HL-60 (cell line): Measurements from ENCODE around the gene RIC8B.

Source experiments
- DNase-seq, 2 experiments: peaks; one replicate each; pipeline ENCODE4 v3.0.0-alpha.2; 2010 to 2020; ENCODE audit warnings: low read depth in 1 of 2, low spot score in 1 of 2
- H3K27ac ChIP-seq: fragments of 250-450 bp; sonication (Bioruptor Pico); replicated peaks from 2 replicates; pipeline ENCODE4 v1.5.1; 2020; ENCODE audit warnings: mild to moderate bottlenecking, moderate library complexity
- H3K27me3 ChIP-seq: fragments of 250-450 bp; sonication (Bioruptor Pico); 2 replicates; pipeline ENCODE4 v1.5.1; 2021; ENCODE audit warnings: mild to moderate bottlenecking, moderate library complexity; ENCODE audit not compliant: insufficient read depth, poor library complexity, severe bottlenecking
- H3K4me3 ChIP-seq: replicated peaks from 2 replicates; pipeline ENCODE4 v1.5.1; 2011; ENCODE audit warnings: mild to moderate bottlenecking, control low read depth, low read length; ENCODE audit not compliant: insufficient read depth
- GABPA ChIP-seq: IDR thresholded peaks from 2 replicates; pipeline ENCODE4 v1.6.1; 2012; ENCODE audit warnings: low read depth
- POLR2AphosphoS5 ChIP-seq: IDR thresholded peaks from 2 replicates; pipeline ENCODE4 v1.6.1; 2012; ENCODE audit warnings: low read depth
- SPI1 ChIP-seq: IDR thresholded peaks from 2 replicates; pipeline ENCODE4 v1.6.1; 2012; ENCODE audit warnings: low read depth, mild to moderate bottlenecking, borderline replicate concordance
- TF ChIP-seq, protein P1 (sequence below): IDR thresholded peaks from 2 replicates; pipeline ENCODE4 v1.6.1; 2012; ENCODE audit warnings: low read depth; ENCODE audit not compliant: insufficient replicate concordance
- TF ChIP-seq, protein P2 (sequence below): IDR thresholded peaks from one replicate; pipeline ENCODE4 v1.5.1; 2011; ENCODE audit warnings: low read length, control low read depth, inconsistent platforms; ENCODE audit not compliant: insufficient read depth

Gene RIC8B

DNA sequence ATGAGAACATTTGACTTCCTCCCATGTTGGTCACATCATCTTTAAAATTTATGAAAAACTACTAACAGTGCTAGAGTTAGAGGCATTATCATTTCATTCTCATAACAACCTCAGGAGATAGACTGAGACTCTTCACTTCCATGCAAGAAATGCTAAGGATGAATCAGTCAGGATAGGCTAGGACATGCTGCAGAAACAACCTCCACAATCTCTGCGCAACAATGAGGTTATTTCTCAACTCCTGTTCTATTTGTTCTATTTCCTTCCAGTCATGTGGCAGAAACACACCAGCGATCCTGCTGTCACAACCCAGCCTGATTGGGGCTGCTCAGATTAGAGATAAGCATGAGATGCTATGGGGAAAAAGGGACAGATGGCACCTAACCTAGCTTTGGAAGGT is 132.2 kb downstream of the RIC8B start:
- TF ChIP-seq GABPA (no peak), POLR2AphosphoS5 (no peak), SPI1 (no peak)
- TF ChIP-seq, protein P1, sequence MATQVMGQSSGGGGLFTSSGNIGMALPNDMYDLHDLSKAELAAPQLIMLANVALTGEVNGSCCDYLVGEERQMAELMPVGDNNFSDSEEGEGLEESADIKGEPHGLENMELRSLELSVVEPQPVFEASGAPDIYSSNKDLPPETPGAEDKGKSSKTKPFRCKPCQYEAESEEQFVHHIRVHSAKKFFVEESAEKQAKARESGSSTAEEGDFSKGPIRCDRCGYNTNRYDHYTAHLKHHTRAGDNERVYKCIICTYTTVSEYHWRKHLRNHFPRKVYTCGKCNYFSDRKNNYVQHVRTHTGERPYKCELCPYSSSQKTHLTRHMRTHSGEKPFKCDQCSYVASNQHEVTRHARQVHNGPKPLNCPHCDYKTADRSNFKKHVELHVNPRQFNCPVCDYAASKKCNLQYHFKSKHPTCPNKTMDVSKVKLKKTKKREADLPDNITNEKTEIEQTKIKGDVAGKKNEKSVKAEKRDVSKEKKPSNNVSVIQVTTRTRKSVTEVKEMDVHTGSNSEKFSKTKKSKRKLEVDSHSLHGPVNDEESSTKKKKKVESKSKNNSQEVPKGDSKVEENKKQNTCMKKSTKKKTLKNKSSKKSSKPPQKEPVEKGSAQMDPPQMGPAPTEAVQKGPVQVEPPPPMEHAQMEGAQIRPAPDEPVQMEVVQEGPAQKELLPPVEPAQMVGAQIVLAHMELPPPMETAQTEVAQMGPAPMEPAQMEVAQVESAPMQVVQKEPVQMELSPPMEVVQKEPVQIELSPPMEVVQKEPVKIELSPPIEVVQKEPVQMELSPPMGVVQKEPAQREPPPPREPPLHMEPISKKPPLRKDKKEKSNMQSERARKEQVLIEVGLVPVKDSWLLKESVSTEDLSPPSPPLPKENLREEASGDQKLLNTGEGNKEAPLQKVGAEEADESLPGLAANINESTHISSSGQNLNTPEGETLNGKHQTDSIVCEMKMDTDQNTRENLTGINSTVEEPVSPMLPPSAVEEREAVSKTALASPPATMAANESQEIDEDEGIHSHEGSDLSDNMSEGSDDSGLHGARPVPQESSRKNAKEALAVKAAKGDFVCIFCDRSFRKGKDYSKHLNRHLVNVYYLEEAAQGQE = no peak
- TF ChIP-seq, protein P2, sequence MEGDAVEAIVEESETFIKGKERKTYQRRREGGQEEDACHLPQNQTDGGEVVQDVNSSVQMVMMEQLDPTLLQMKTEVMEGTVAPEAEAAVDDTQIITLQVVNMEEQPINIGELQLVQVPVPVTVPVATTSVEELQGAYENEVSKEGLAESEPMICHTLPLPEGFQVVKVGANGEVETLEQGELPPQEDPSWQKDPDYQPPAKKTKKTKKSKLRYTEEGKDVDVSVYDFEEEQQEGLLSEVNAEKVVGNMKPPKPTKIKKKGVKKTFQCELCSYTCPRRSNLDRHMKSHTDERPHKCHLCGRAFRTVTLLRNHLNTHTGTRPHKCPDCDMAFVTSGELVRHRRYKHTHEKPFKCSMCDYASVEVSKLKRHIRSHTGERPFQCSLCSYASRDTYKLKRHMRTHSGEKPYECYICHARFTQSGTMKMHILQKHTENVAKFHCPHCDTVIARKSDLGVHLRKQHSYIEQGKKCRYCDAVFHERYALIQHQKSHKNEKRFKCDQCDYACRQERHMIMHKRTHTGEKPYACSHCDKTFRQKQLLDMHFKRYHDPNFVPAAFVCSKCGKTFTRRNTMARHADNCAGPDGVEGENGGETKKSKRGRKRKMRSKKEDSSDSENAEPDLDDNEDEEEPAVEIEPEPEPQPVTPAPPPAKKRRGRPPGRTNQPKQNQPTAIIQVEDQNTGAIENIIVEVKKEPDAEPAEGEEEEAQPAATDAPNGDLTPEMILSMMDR = no peak
- DNase-seq = no peak
- Histone ChIP-seq H3K27me3 (peaks cover 73% of the 10 kb centered on the region), H3K27ac (no peak overlapping the region), H3K4me3 (no peak overlapping the region)

DNA sequence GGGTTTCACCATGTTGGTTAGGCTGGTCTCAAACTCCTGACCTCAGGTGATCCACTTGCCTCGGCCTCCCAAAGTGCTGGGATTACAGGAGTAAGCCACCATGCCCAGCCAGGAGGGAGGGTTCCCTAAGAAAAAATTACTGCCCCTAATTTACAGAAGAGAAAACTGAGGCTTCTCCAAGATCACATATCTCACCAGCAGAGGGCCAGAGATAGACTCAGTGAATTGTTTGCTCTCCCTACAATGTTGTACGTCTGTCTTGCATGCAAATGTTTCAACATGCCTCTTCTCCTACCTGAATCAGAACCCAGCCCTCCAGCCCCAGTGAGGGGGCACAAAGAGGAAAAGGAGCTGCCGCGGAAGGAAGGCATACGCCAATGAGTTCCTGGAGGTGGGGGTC is 132.9 kb downstream of the RIC8B start:
- TF ChIP-seq POLR2AphosphoS5 (no peak), GABPA (no peak), SPI1 (no peak)
- TF ChIP-seq, protein P2 = no peak
- TF ChIP-seq, protein P1 = no peak
- no peak overlapping the region for H3K27ac ChIP-seq
- no peak for DNase-seq
- H3K4me3 ChIP-seq = no peak overlapping the region
- peaks cover 73% of the 10 kb centered on the region for H3K27me3 ChIP-seq

DNA sequence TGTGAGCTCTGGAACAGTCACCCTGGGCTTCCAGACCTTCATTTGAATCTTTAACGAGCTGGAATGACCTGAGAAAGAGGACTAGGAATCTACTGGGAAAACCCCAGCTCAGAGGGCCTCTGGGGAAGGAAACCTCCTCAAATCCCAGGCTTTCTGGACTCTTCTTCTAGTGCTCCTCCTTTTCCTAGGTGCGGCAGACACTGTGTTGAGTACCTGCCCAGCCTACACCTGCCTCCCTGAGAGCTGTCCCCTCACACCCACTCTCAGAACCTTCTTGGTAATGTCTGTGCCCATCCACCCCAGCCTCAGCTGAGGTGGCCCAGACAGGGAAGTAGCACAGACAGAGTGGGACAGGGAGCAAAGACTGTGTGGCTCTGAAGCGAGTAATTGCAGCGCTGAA is 133.4 kb downstream of the RIC8B start:
- TF ChIP-seq POLR2AphosphoS5 = no peak
- TF ChIP-seq, protein P1 = no peak
- TF ChIP-seq, protein P2 = no peak
- no peak for TF ChIP-seq GABPA
- TF ChIP-seq SPI1 = no peak
- Histone ChIP-seq H3K27me3 (peaks cover 73% of the 10 kb centered on the region), H3K4me3 (no peak overlapping the region), H3K27ac (no peak overlapping the region)
- DNase-seq = no peak
